GM04503 (cell line): ENCODE measurements around the gene ADAMTS2.

Source experiments
- DNase-seq: peaks from one replicate; pipeline ENCODE4 v3.0.0-alpha.2; 2012; ENCODE audit warnings: low read depth

Gene ADAMTS2

GRCh38 chr5:179160584-179160983, 184.7 kb downstream of the ADAMTS2 start:
- DNase-seq: no peak

GRCh38 chr5:179158556-179158955, 186.7 kb downstream of the ADAMTS2 start:
- DNase-seq: no peak

GRCh38 chr5:179154991-179155955, 190.0 kb downstream of the ADAMTS2 start:
- no peak for DNase-seq

GRCh38 chr5:179154346-179154990, 190.8 kb downstream of the ADAMTS2 start:
- DNase-seq: no peak

- no peak for DNase-seq
These were observed 191.3 kb downstream of the ADAMTS2 start for GRCh38 chr5:179153921-179154345.

GRCh38 chr5:179153341-179153901, 191.8 kb downstream of the ADAMTS2 start:
- DNase-seq: no peak

GRCh38 chr5:179152941-179153340, 192.3 kb downstream of the ADAMTS2 start:
- DNase-seq: no peak

GRCh38 chr5:179152144-179152895, 192.9 kb downstream of the ADAMTS2 start:
- DNase-seq: no peak

GRCh38 chr5:179151286-179152118, 193.8 kb downstream of the ADAMTS2 start:
- no peak for DNase-seq

- no peak for DNase-seq
These were observed 195.2 kb downstream of the ADAMTS2 start for GRCh38 chr5:179150011-179150410.

GRCh38 chr5:179149278-179149677, 196.0 kb downstream of the ADAMTS2 start:
- no peak for DNase-seq

GRCh38 chr5:179148703-179149170, 196.5 kb downstream of the ADAMTS2 start:
- DNase-seq: no peak

GRCh38 chr5:179147991-179148702, 197.1 kb downstream of the ADAMTS2 start:
- no peak for DNase-seq

- DNase-seq: no peak
These were observed 199.0 kb downstream of the ADAMTS2 start for GRCh38 chr5:179146277-179146676.

GRCh38 chr5:179143446-179143845, 201.8 kb downstream of the ADAMTS2 start:
- DNase-seq: no peak

GRCh38 chr5:179142434-179143198, 202.6 kb downstream of the ADAMTS2 start:
- DNase-seq: peak; percentile 29

GRCh38 chr5:179141867-179142266, 203.4 kb downstream of the ADAMTS2 start:
- no peak for DNase-seq

- no peak for DNase-seq
These were observed 205.0 kb downstream of the ADAMTS2 start for GRCh38 chr5:179140293-179140692.

GRCh38 chr5:179139936-179140235, 205.4 kb downstream of the ADAMTS2 start:
- no peak for DNase-seq
